ENCODE results near the gene URAD. TPM values are rescaled to one million over a fixed set of nuclear protein-coding genes. Genes with fewer than 3 reads are reported as not detected.
"Not testable (repeated sequence)": the region's sequence is repeated elsewhere in the genome, so short reads cannot be mapped to it uniquely, and the experiment has no call there.

The URAD gene
- total RNA-seq, 4 donors from 2014 or later, result not detected

DNA sequence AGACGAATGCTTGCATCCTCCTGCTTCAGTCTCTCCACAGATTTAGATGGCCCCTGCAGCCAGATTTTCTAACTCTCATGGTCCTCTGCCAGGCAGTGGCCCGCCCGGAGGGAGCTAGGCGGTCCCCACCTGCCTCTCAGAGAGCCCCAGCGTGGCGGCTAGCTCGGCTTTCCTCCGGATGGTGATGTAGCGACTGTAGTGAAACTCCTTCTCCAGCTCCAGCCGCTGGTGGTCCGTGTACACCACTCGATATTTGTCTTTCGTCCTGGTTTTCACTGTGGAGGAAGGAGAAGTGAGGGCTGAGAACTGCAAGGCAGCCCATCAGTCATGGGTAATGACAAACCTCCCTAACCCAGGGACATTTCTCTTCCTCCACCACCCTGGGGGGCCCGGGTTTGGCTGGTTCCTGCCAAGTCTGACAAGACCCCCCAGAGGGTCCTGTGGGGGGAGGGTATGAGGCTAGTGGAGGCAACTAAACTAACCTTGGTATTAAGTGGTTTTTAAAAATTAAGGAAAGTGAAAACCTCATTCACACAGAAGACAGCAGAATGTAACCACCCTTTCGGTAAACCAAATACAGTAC is 23.7 kb downstream of the URAD start:
- Histone ChIP-seq H3K9me3 (no peaks in the 10 kb centered on the region), H3K36me3 (no peaks in the 10 kb centered on the region), H3K27me3 (peaks cover 50 to 100% (median 55%) of the 10 kb centered on the region in 4 donors), H3K4me3 (no peak overlapping the region), H3K4me1 (peaks cover 22 to 52% (median 26%) of the 10 kb centered on the region in 3 donors), H3K27ac (no peak overlapping the region)
- TF ChIP-seq CTCF (IDR thresholded peaks at IDR 0.05), result no peak
- no peak for TF ChIP-seq POLR2A (IDR thresholded peaks at IDR 0.05)
- intact Hi-C loops (cut with DNase I), result no loop called here
- 32 to 35% methylated on average over 3 to 12 of the region's 15 CpGs for WGBS, 2 donors
- no peak for DNase-seq

DNA sequence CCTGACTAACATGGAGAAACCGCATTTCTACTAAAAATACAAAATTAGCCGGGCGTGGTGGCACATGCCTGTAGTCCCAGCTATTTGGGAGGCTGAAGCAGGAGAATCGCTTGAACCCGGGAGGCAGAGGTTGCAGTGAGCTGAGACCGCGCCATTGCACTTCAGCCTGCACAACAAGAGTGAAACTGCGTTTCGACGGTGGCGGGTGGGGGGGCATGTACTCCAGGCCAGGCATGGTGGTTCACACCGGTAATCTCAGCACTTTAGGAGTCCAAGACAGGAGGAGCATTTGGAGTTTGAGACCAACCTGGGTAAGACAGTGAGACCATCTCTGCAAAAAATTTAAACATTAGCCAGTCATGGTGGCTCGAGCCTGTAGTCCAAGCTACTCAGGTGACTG is 24.3 kb downstream of the URAD start:
- Histone ChIP-seq H3K27me3 (peaks cover 52 to 100% (median 54%) of the 10 kb centered on the region in 4 donors), H3K4me1 (peaks cover 22 to 56% (median 26%) of the 10 kb centered on the region in 3 donors)
- H3K4me3 ChIP-seq; H3K9me3 ChIP-seq; intact Hi-C loops (cut with DNase I); H3K27ac ChIP-seq; H3K36me3 ChIP-seq; DNase-seq: not testable (repeated sequence)
- 62 to 78% methylated on average over 7 to 13 of the region's 13 CpGs for WGBS, 2 donors

GRCh38 chr13:27963491-27963890 is 25.0 kb downstream of the URAD start:
- TF ChIP-seq CTCF (IDR thresholded peaks at IDR 0.05) (no peak), POLR2A (IDR thresholded peaks at IDR 0.05) (no peak)
- Histone ChIP-seq H3K9me3 (no peaks in the 10 kb centered on the region), H3K36me3 (no peaks in the 10 kb centered on the region), H3K27ac (no peak overlapping the region), H3K4me1 (peaks cover 16 to 49% (median 19%) of the 10 kb centered on the region in 3 donors), H3K4me3 (no peak overlapping the region), H3K27me3 (peaks cover 45 to 100% (median 54%) of the 10 kb centered on the region in 4 donors)
- 68 to 69% methylated on average over 3 of the region's 3 CpGs for WGBS, 2 donors
- no peak for DNase-seq
- intact Hi-C loops (cut with DNase I), result no loop called here

DNA sequence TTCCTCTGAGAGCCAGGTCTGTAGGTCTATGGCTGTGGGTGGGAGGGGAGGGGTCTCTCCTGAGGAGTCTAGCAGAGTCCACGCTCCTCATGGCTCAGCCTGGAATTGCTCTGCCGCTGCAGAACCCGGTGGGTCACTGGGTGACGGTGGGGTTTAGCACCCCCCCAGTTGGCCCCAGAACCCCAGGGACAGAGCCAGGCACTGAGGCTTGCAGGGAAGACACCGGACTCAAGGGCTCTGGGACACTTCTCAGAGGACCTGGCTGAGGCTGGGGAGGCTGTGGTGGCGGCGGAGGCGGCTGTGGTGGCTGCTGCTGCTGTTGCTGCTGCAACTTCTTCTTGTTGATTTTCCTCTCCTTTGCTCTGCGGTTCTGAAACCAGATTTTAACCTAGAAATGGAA is 25.5 kb downstream of the URAD start:
- peaks cover 11 to 44% (median 14%) of the 10 kb centered on the region in 3 donors for H3K4me1 ChIP-seq
- H3K27ac ChIP-seq, result no peak overlapping the region

GRCh38 chr13:27962128-27962841 is 26.2 kb downstream of the URAD start:
- H3K4me3 ChIP-seq, result no peak overlapping the region
- H3K27me3 ChIP-seq, result peaks cover 39 to 100% (median 46%) of the 10 kb centered on the region in 4 donors
- DNase-seq, result no peak
- TF ChIP-seq POLR2A (IDR thresholded peaks at IDR 0.05) (no peak), CTCF (IDR thresholded peaks at IDR 0.05) (no peak)
- H3K27ac ChIP-seq, result no peak overlapping the region
- H3K36me3 ChIP-seq, result no peaks in the 10 kb centered on the region
- H3K9me3 ChIP-seq, result no peaks in the 10 kb centered on the region
- 17 to 49% methylated on average over 2 of the region's 6 CpGs for WGBS, 2 donors
- intact Hi-C loops (cut with DNase I), result no loop called here
- H3K4me1 ChIP-seq, result peaks cover 11 to 37% (median 14%) of the 10 kb centered on the region in 3 donors

More for the DNA sequence above, 25.5 kb downstream of the URAD start:
- DNase-seq, result no peak
- Histone ChIP-seq H3K27me3 (peaks cover 40 to 100% (median 53%) of the 10 kb centered on the region in 4 donors), H3K4me3 (no peak overlapping the region), H3K36me3 (no peaks in the 10 kb centered on the region), H3K9me3 (no peaks in the 10 kb centered on the region)
- intact Hi-C loops (cut with DNase I), result no loop called here
- WGBS, 2 donors, result 67 to 79% methylated on average over 1 to 5 of the region's 9 CpGs
- TF ChIP-seq POLR2A (IDR thresholded peaks at IDR 0.05), result no peak
- TF ChIP-seq CTCF (IDR thresholded peaks at IDR 0.05), result no peak
